Small intestine (tissue), 7 donors: ENCODE results near the gene CELF1. TPM values are rescaled to one million over a fixed set of nuclear protein-coding genes. Genes with fewer than 3 reads are reported as not detected.
"Not testable (repeated sequence)": the region's sequence is repeated elsewhere in the genome, so short reads cannot be mapped to it uniquely, and the experiment has no call there.

Source experiments
- DNase-seq, 2 donors: peaks; one replicate each; pipeline versions ENCODE4 v3.0.0 to v3.0.0-alpha.2; 2013
- FAIRE-seq: peaks from 2 replicates; lab custom pipeline; 2012; peaks lifted over from hg19 to GRCh38; lab: Jason Lieb, UNC
- H3K27ac ChIP-seq, 3 donors: one replicate each; pipeline ENCODE4 v1.5.1; 2013; ENCODE audit warnings: low read length in 2 of 3, mild to moderate bottlenecking in 2 of 3, control low read depth in 1 of 3, inconsistent platforms in 1 of 3, low read depth in 1 of 3, moderate library complexity in 1 of 3
- H3K27me3 ChIP-seq, 3 donors: one replicate each; pipeline ENCODE4 v1.6.1; 2013; ENCODE audit warnings: low read length in 3 of 3, inconsistent platforms in 1 of 3; ENCODE audit not compliant: control insufficient read depth in 3 of 3, insufficient read depth in 3 of 3
- H3K36me3 ChIP-seq, 3 donors: one replicate each; pipeline ENCODE4 v1.6.1; 2013; ENCODE audit warnings: low read length in 3 of 3, inconsistent platforms in 1 of 3, low read depth in 1 of 3, mild to moderate bottlenecking in 1 of 3, moderate library complexity in 1 of 3; ENCODE audit not compliant: control insufficient read depth in 3 of 3, insufficient read depth in 2 of 3
- H3K4me1 ChIP-seq, 3 donors: one replicate each; pipeline ENCODE4 v1.6.1; 2013; ENCODE audit warnings: low read length in 2 of 3, inconsistent platforms in 1 of 3, low read depth in 1 of 3, mild to moderate bottlenecking in 1 of 3, moderate library complexity in 1 of 3; ENCODE audit not compliant: control insufficient read depth in 3 of 3, insufficient read depth in 2 of 3
- H3K4me3 ChIP-seq, 3 donors: one replicate each; pipeline ENCODE4 v1.5.1; 2013; ENCODE audit warnings: low read length in 3 of 3, control low read depth in 1 of 3, inconsistent platforms in 1 of 3, low read depth in 1 of 3, mild to moderate bottlenecking in 1 of 3, moderate library complexity in 1 of 3
- H3K9me3 ChIP-seq, 2 donors: one replicate each; pipeline ENCODE4 v1.6.1; 2013; ENCODE audit warnings: low read depth in 1 of 2, low read length in 1 of 2; ENCODE audit not compliant: control insufficient read depth in 2 of 2, insufficient read depth in 1 of 2
- WGBS, 3 donors: extraction: QIAGEN DNeasy Blood & Tissue Kit; methylation state at CpG; one replicate each; pipeline ENCODE4 v1.1.7; 2013; 5-methylcytosine and 5-hydroxymethylcytosine counted together
- polyA plus RNA-seq, 4 donors: library from polyadenylated mRNA; stranded (reverse) in 3 of 4; unstranded in 1 of 4; fragments of 200-250 nt in 3 of 4; fragments of 120-200 nt in 1 of 4; gene quantifications; one replicate each; pipeline versions ENCODE4 v1.2.1 to v1.2.3, GENCODE V29; 2013
- donor health status: healthy with polysubstance abuse.
- donor health status: control.
- donor health status: control.
- donor health status: Bipolar disorder and iron deficiency.
- donor health status: healthy.

Gene CELF1
- polyA plus RNA-seq, 4 donors, result 16.5 to 69.5 (median 27.0) TPM

GRCh38 chr11:47560426-47560825, 7.5 kb upstream of the CELF1 start:
- Histone ChIP-seq H3K36me3 (no peaks in the 10 kb centered on the region), H3K9me3 (no peaks in the 10 kb centered on the region), H3K27ac (no peak overlapping the region), H3K4me1 (peaks cover 0 to 5% (median 0%) of the 10 kb centered on the region in 3 donors), H3K4me3 (no peak overlapping the region), H3K27me3 (no peaks in the 10 kb centered on the region)
- WGBS, 3 donors, result 88 to 94% (median 89%) methylated on average over 2 of the region's 2 CpGs
- no peak for FAIRE-seq
- DNase-seq, result no peak

GRCh38 chr11:47558695-47559094, 5.8 kb upstream of the CELF1 start:
- H3K36me3 ChIP-seq, result no peaks in the 10 kb centered on the region
- H3K27ac ChIP-seq, result no peak overlapping the region
- H3K9me3 ChIP-seq, result no peaks in the 10 kb centered on the region
- 97% methylated on average over 1 of the region's 1 CpG for WGBS, 3 donors
- DNase-seq, result no peak
- no peaks in the 10 kb centered on the region for H3K27me3 ChIP-seq
- FAIRE-seq, result peak; percentile 99
- H3K4me3 ChIP-seq, result no peak overlapping the region
- H3K4me1 ChIP-seq, result no peaks in the 10 kb centered on the region

- 72 to 81% (median 76%) methylated on average over 12 of the region's 12 CpGs for WGBS, 3 donors
- H3K9me3 ChIP-seq, FAIRE-seq, DNase-seq, H3K4me1 ChIP-seq, H3K4me3 ChIP-seq, H3K36me3 ChIP-seq, H3K27ac ChIP-seq, H3K27me3 ChIP-seq: not testable (repeated sequence)
Observed at GRCh38 chr11:47557004-47557403, 4.1 kb upstream of the CELF1 start.

GRCh38 chr11:47553406-47553743, 443 bp upstream of the CELF1 start:
- Histone ChIP-seq H3K9me3 (no peaks in the 10 kb centered on the region), H3K27ac (peak overlapping the region; percentile 63 to 79 (median 78)), H3K4me1 (peaks cover 0 to 13% (median 10%) of the 10 kb centered on the region in 3 donors), H3K27me3 (no peaks in the 10 kb centered on the region), H3K36me3 (peaks cover 0 to 2% (median 0%) of the 10 kb centered on the region in 3 donors), H3K4me3 (peak overlapping the region; percentile 25 to 89 (median 72))
- no peak for FAIRE-seq
- DNase-seq, result no peak
- 1 to 14% (median 11%) methylated on average over 9 of the region's 9 CpGs for WGBS, 3 donors

- no peaks in the 10 kb centered on the region for H3K9me3 ChIP-seq
- no peaks in the 10 kb centered on the region for H3K27me3 ChIP-seq
- peak overlapping the region; percentile 89 to 97 (median 91) for H3K27ac ChIP-seq
- peaks cover 0 to 8% (median 0%) of the 10 kb centered on the region in 3 donors for H3K36me3 ChIP-seq
- FAIRE-seq, result no peak
- peak overlapping the region; percentile 83 to 99 (median 89) for H3K4me3 ChIP-seq
- H3K4me1 ChIP-seq, result peaks cover 0 to 13% (median 10%) of the 10 kb centered on the region in 3 donors
- 0 to 2% (median 2%) methylated on average over 22 of the region's 22 CpGs for WGBS, 3 donors
- DNase-seq, result peak; percentile 33 to 70
Observed at GRCh38 chr11:47552056-47552565, 821 bp downstream of the CELF1 start.

- FAIRE-seq (no peak), DNase-seq (peak; percentile 52 to 56)
- Histone ChIP-seq H3K27ac (peak overlapping the region in 1 of 3 donors; percentile 91), H3K4me3 (peak overlapping the region in 2 of 3 donors; percentile 83 to 89), H3K36me3 (peaks cover 0 to 11% (median 0%) of the 10 kb centered on the region in 3 donors), H3K9me3 (no peaks in the 10 kb centered on the region), H3K4me1 (peaks cover 0 to 14% (median 13%) of the 10 kb centered on the region in 3 donors), H3K27me3 (no peaks in the 10 kb centered on the region)
Observed at GRCh38 chr11:47551086-47551485, 1.8 kb downstream of the CELF1 start.

GRCh38 chr11:47550288-47551047, 2.5 kb downstream of the CELF1 start:
- Histone ChIP-seq H3K4me1 (peaks cover 0 to 14% (median 13%) of the 10 kb centered on the region in 3 donors), H3K36me3 (peaks cover 0 to 11% (median 0%) of the 10 kb centered on the region in 3 donors), H3K27ac (no peak overlapping the region), H3K9me3 (no peaks in the 10 kb centered on the region), H3K27me3 (no peaks in the 10 kb centered on the region), H3K4me3 (no peak overlapping the region)
- DNase-seq (no peak), FAIRE-seq (no peak)
- 75 to 81% (median 80%) methylated on average over 10 of the region's 10 CpGs for WGBS, 3 donors

GRCh38 chr11:47546274-47546673, 6.7 kb downstream of the CELF1 start:
- H3K4me1 ChIP-seq, result peaks cover 0 to 10% (median 6%) of the 10 kb centered on the region in 3 donors
- WGBS, 3 donors, result 96 to 99% (median 98%) methylated on average over 7 of the region's 7 CpGs
- FAIRE-seq, H3K27ac ChIP-seq, H3K9me3 ChIP-seq, H3K27me3 ChIP-seq, DNase-seq, H3K4me3 ChIP-seq: not testable (repeated sequence)
- H3K36me3 ChIP-seq, result peaks cover 0 to 27% (median 0%) of the 10 kb centered on the region in 3 donors
